Cardiac muscle cell (in vitro differentiated cells and primary cell): Measurements from ENCODE around the gene DPH1. TPM values are rescaled to one million over a fixed set of nuclear protein-coding genes. Genes with fewer than 3 reads are reported as not detected.

Experiments used
- DNase-seq, 2 donors: peaks; one replicate each; pipeline versions ENCODE4 v3.0.0 to v3.0.0-alpha.2; 2010 to 2017; ENCODE audit warnings: low read depth in 1 of 2, low spot score in 1 of 2
- H3K27ac ChIP-seq: fragments of 200-600 bp; sonication (generic); 2 replicates; pipeline ENCODE4 v1.5.1; 2016
- H3K27me3 ChIP-seq: fragments of 200-600 bp; sonication (generic); 2 replicates; pipeline ENCODE4 v1.6.0; 2016; ENCODE audit warnings: control low read depth
- H3K36me3 ChIP-seq: fragments of 200-600 bp; sonication (generic); 2 replicates; pipeline ENCODE4 v1.5.1; 2016; ENCODE audit warnings: control low read depth
- H3K4me1 ChIP-seq: fragments of 200-600 bp; sonication (generic); 2 replicates; pipeline ENCODE4 v1.8.1; 2017; ENCODE audit warnings: low read depth, mild to moderate bottlenecking, mixed run types
- H3K4me3 ChIP-seq: fragments of 200-600 bp; sonication (generic); 2 replicates; pipeline ENCODE4 v1.5.1; 2016; ENCODE audit warnings: mild to moderate bottlenecking
- H3K9me3 ChIP-seq: fragments of 200-600 bp; sonication (generic); 2 replicates; pipeline ENCODE4 v1.5.1; 2017; ENCODE audit warnings: low read depth, mild to moderate bottlenecking, control low read depth
- polyA plus RNA-seq: library from polyadenylated mRNA; unstranded; fragments of >200 nt; fragmentation: Nextera tagmentation; extraction: Ambion mirVana; gene quantifications from 2 replicates; pipeline ENCODE4 v1.2.1, GENCODE V29; 2016
- total RNA-seq: library from RNA; depleted of rRNA; stranded (reverse); fragments of >200 nt; gene quantifications from 2 replicates; pipeline ENCODE4 v1.2.3, GENCODE V29; 2016
- TF ChIP-seq, protein P1 (sequence below): IDR thresholded peaks from 2 replicates; pipeline ENCODE4 v1.5.1; 2012; ENCODE audit warnings: low read depth, mild to moderate bottlenecking, low read length

The DPH1 gene
- total and polyA plus RNA-seq, 2 experiments from 2014 or later: 59.5 to 88.6 TPM

DNA sequence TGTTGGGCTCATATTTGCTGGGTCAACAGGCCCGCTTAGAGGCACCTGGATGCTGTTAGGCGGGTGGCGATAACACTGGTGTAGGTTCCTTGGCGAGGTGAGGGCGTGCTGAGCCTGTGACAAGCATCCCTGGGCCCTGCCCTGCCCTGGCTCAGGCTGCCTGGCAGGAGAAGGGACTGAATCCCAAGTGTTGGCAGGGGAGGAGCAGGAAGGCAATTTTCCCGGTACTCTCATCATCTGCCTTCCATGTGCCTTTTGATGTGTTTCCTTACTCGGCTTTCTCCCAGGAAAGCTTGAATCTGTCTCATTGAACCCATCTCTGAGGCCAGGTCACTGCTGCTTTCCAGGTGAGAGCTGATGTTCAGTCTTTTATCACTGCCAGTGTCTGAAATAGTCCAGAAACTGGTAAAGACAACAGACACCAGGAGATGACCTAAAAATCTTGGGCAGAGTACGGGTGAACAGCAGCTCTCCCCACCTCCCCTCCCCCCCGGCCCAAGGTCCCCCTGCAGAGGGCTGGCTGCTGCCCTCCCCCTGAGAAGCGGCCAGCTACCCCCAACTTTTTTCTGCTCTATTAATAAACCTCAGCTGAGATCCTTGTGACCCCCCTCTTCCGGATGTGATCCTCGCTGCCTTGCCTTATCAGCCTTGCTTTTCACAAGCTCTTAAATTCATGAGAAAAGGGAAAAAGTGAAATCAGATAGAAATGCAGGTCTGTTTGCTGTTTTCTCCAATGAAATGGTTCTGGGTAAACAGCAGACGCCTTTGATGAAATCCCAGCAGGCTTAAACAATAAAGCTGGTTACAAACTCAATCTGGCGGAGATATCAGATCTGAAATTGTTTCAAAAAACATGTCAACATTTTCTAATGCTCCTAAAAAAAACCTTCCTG lies 33.8 kb upstream of the DPH1 start:
- TF ChIP-seq, protein P1, sequence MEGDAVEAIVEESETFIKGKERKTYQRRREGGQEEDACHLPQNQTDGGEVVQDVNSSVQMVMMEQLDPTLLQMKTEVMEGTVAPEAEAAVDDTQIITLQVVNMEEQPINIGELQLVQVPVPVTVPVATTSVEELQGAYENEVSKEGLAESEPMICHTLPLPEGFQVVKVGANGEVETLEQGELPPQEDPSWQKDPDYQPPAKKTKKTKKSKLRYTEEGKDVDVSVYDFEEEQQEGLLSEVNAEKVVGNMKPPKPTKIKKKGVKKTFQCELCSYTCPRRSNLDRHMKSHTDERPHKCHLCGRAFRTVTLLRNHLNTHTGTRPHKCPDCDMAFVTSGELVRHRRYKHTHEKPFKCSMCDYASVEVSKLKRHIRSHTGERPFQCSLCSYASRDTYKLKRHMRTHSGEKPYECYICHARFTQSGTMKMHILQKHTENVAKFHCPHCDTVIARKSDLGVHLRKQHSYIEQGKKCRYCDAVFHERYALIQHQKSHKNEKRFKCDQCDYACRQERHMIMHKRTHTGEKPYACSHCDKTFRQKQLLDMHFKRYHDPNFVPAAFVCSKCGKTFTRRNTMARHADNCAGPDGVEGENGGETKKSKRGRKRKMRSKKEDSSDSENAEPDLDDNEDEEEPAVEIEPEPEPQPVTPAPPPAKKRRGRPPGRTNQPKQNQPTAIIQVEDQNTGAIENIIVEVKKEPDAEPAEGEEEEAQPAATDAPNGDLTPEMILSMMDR: no peak
- Histone ChIP-seq H3K9me3 (no peaks in the 10 kb centered on the region), H3K27ac (peak overlapping the region; percentile 75), H3K4me3 (no peak overlapping the region), H3K27me3 (no peaks in the 10 kb centered on the region), H3K36me3 (no peaks in the 10 kb centered on the region), H3K4me1 (peaks cover 55% of the 10 kb centered on the region)
- no peak for DNase-seq

DNA sequence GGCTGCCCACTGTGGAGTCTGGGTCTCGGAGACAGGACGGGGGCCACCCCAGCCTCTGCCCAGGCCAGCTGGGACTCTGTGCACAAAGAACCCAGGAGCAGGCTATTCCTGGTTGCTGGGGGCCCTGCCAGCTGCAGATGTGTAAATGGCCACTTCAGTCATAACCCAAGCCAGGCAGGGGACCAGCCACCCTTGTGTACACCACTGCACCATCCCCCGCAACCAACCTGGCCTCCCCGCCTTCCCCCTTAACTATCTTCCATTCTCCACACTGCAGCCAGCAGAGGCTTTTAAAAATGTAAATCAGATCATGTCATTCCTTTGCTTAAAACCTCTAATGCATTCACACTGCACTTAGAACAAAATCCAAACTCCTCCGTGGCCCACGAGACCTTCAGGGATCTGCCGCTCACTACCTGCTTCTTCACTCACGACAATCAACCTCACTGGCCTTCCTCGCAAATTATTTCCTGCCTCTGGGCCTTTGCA lies 33.1 kb upstream of the DPH1 start:
- peak overlapping the region; percentile 75 for H3K27ac ChIP-seq
- TF ChIP-seq, protein P1: no peak
- no peak for DNase-seq
- no peaks in the 10 kb centered on the region for H3K36me3 ChIP-seq
- H3K9me3 ChIP-seq: no peaks in the 10 kb centered on the region
- no peaks in the 10 kb centered on the region for H3K27me3 ChIP-seq
- H3K4me1 ChIP-seq: peaks cover 59% of the 10 kb centered on the region
- no peak overlapping the region for H3K4me3 ChIP-seq

DNA sequence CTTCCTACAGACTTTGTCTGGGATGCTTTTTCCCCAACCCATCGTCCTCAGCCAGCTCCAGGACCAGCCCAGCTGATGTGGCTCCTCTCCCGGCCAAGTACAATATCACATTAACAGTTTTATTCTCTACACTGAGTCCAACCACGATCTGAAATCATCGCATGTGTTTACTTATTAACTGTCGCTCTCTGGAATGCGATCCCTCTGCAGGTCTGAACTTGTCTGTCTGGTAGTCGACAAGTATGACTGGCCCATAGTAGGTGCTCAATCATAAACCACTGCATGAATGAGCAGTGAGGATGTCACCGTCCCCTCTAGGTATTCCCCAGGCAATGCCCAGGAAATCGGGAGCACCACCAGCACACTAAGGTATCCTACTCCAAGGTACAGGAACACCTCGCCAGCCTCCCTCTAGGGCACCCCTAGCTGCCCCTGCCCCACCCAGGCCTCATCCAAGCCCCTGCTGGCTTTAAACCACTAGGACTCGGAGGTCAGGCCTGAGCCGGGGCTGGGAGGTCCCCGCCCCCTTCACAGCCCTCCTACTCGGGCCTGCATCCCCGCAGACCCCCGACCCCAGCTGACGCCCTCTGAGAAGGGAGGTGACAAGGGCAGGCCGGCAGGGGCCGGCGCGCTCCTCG lies 32.5 kb upstream of the DPH1 start:
- H3K4me3 ChIP-seq: no peak overlapping the region
- H3K4me1 ChIP-seq: peaks cover 60% of the 10 kb centered on the region
- DNase-seq: peak in 1 of 2 donors; percentile 42
- H3K9me3 ChIP-seq: no peaks in the 10 kb centered on the region
- no peaks in the 10 kb centered on the region for H3K36me3 ChIP-seq
- TF ChIP-seq, protein P1: no peak
- H3K27ac ChIP-seq: peak overlapping the region; percentile 75
- H3K27me3 ChIP-seq: no peaks in the 10 kb centered on the region

DNA sequence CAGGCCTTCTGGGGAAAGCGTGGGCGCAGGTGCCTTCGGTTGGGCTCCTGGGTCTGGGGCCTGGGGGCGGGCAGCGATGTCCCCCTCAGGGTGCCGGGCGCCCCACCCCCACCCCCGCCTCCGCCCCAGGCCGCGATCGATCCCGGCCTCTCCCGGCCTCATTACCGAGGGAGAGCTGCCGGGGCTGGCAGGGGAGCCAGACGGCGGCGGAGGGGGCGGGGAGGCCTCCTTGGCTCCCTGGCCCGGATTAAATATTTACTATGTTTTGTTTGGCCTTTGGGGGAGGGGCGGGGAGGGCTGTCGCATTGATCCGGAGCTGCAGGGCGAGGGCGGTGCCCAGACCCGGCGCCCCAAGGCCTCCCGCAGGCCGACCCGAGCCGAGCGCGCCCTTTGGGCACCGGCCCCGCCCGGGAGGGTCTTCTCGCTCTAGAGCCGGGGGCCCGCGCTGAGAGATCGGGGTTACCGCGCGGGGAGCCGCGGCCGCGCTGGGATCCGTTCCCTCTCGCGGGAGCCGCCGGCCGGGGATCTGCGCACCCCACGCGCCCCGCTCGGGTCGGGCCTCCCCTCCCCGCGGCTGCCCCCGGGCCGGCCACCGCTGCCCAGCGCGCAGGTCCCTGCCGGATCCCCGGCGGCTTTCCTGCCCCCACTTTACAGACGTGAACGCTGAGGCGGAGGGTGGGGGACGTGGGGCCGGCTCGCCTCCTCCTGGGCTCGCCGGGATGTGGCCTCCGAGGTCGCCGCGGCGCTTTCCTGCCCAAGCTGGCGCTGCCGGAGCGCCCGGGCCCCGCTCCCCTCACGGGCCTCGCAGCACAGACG lies 31.8 kb upstream of the DPH1 start:
- H3K4me1 ChIP-seq: peaks cover 60% of the 10 kb centered on the region
- no peaks in the 10 kb centered on the region for H3K9me3 ChIP-seq
- no peaks in the 10 kb centered on the region for H3K27me3 ChIP-seq

More for the DNA sequence above, 31.8 kb upstream of the DPH1 start:
- DNase-seq: no peak
- peak overlapping the region; percentile 75 for H3K27ac ChIP-seq
- H3K36me3 ChIP-seq: no peaks in the 10 kb centered on the region
- TF ChIP-seq, protein P1: no peak
- no peak overlapping the region for H3K4me3 ChIP-seq
